SK-N-SH treated with all-trans-retinoic acid at 6 μM for 48 hours (cell line): ENCODE data around the gene LAMA2.

ENCODE experiments used
- ARNTL ChIP-seq: fragments of 450-650 bp; formaldehyde crosslinking; IDR thresholded peaks from 2 replicates; pipeline ENCODE4 v1.5.0; 2020; ENCODE audit warnings: low read depth, mild to moderate bottlenecking, moderate library complexity, borderline replicate concordance
- CSRNP3 ChIP-seq: fragments of 250-450 bp; sonication (Bioruptor Pico); IDR thresholded peaks from 2 replicates; pipeline ENCODE4 v1.5.1; 2021; ENCODE audit warnings: mild to moderate bottlenecking, moderate library complexity
- ESRRG ChIP-seq: fragments of 250-450 bp; sonication (Bioruptor Pico); IDR thresholded peaks from 2 replicates; pipeline ENCODE4 v1.6.1; 2021; ENCODE audit warnings: mild to moderate bottlenecking
- PATZ1 ChIP-seq: fragments of 250-450 bp; sonication (Bioruptor Pico); IDR thresholded peaks from 2 replicates; pipeline ENCODE4 v1.8.0; 2020; ENCODE audit warnings: mild to moderate bottlenecking, moderate library complexity, borderline replicate concordance
- POU6F1 ChIP-seq: fragments of 250-450 bp; sonication (Bioruptor Pico); IDR thresholded peaks from 2 replicates; pipeline ENCODE4 v1.8.0; 2021; ENCODE audit warnings: low read depth, mild to moderate bottlenecking, moderate library complexity, borderline replicate concordance
- RARB ChIP-seq: fragments of 250-450 bp; sonication (Bioruptor Pico); IDR thresholded peaks from 2 replicates; pipeline ENCODE4 v1.8.0; 2021; ENCODE audit warnings: mild to moderate bottlenecking, moderate library complexity
- ZNF565 ChIP-seq: fragments of 450-650 bp; formaldehyde crosslinking; conservative IDR thresholded peaks from 2 replicates; pipeline ENCODE4 v1.5.0; 2020; ENCODE audit warnings: low read depth, mild to moderate bottlenecking, moderate library complexity
- ZNF8 ChIP-seq: fragments of 450-650 bp; formaldehyde crosslinking; IDR thresholded peaks from 2 replicates; pipeline ENCODE4 v1.5.0; 2020; ENCODE audit warnings: mild to moderate bottlenecking, moderate library complexity

- TF ChIP-seq POU6F1 (CRISPR knock-in tag) (no peak), ZNF8 (CRISPR knock-in tag) (no peak), PATZ1 (no peak), RARB (no peak), ARNTL (CRISPR knock-in tag) (no peak), ESRRG (CRISPR knock-in tag) (no peak), CSRNP3 (CRISPR knock-in tag) (no peak), ZNF565 (CRISPR knock-in tag) (no peak)
Measured at GRCh38 chr6:128963561-128963960, 80.6 kb downstream of the LAMA2 start.
